HG02970 (cell line): ENCODE results near the gene TECPR2.

Experiments
- ATAC-seq: cut with Tn5 transposase; IDR thresholded peaks from one replicate; pipeline ENCODE4 v1.9.1; 2021; ENCODE audit warnings: mild to moderate bottlenecking, moderate library complexity, moderate number of reproducible peaks; ENCODE audit not compliant: unreplicated experiment, low FRiP score

The TECPR2 gene

GRCh38 chr14:102363182-102363943, 622 bp downstream of the TECPR2 start:
- no peak for ATAC-seq

- no peak for ATAC-seq
Measured at GRCh38 chr14:102370305-102370809, 7.6 kb downstream of the TECPR2 start.

DNA sequence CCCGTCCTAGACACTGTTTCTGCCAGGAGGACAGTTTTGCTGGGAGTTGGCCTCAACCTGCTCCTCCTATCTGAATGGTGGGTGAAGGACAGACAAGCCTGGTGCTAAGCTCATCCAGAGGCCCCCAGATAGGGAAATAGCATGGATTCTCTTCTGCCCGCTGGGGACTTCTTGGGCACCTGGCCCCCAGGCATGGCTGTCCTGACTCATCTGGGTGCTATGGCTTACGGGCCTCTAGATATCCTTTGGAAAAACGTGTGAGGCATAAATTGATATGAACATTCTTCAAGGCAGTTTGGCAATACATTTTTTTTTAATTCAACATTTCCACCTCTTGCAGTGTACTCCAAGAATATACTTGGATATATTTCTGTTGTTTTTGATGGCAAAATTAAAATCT, 8.6 kb downstream of the TECPR2 start:
- no peak for ATAC-seq

DNA sequence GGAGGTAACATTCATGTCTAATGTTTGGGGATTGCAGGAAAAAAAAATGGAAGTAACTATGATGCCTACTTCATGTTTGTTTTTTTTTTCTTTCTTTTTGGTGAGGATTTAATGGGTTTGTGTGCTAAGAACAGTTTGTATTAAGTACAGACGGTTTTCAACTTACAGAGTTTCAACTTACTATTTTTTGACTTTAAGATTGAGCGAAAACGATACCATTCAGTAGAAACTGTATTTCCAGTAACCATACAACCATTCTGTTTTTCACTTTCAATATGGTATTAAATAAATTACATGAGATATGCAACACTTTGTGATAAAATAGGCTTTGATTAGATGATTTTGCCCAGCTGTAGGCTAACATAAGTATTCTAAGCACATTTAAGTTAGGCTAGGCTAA, 10.4 kb downstream of the TECPR2 start:
- ATAC-seq = no peak

GRCh38 chr14:102374264-102374663, 11.5 kb downstream of the TECPR2 start:
- no peak for ATAC-seq

- ATAC-seq = no peak
Measured at GRCh38 chr14:102375119-102375518, 12.4 kb downstream of the TECPR2 start.

DNA sequence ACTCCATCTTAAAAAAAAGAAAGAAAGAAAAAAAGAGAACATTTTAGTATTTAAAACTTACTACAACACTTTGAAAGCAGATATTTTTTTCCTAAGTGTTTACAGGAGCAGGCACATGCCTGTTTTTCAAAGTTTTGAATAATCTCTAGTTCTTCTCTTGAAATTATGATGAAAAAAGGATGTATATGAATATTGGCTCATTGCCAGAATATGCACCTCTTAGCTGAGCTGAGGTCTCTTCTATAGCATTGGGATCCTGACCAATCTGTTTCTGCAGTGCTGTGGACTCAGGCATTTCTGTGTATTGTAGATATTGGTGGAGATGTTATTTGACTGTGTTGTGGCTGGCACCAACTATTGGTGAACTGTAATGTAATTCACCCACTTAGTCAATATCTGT, 15.0 kb downstream of the TECPR2 start:
- no peak for ATAC-seq

DNA sequence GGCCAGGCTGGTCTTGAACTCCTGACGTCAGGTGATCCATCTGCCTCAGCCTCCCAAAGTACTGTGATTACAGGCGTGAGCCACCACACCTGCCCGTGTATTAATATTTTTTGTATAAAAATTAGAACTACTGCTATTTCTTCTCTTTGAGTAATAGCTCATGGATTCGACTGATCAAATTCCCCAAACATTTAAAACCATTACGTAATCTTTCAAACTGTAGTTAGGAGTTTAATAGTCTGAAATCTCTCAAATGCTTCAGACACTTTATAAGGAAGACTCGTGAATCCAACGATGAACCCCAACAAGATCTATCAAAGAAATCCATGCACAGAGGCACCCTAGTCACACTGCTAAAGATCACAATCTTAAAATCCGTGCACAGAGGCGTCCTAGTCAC, 16.1 kb downstream of the TECPR2 start:
- no peak for ATAC-seq

- ATAC-seq = no peak
Measured at GRCh38 chr14:102387086-102387485, 24.3 kb downstream of the TECPR2 start.

GRCh38 chr14:102389246-102389645, 26.5 kb downstream of the TECPR2 start:
- no peak for ATAC-seq

DNA sequence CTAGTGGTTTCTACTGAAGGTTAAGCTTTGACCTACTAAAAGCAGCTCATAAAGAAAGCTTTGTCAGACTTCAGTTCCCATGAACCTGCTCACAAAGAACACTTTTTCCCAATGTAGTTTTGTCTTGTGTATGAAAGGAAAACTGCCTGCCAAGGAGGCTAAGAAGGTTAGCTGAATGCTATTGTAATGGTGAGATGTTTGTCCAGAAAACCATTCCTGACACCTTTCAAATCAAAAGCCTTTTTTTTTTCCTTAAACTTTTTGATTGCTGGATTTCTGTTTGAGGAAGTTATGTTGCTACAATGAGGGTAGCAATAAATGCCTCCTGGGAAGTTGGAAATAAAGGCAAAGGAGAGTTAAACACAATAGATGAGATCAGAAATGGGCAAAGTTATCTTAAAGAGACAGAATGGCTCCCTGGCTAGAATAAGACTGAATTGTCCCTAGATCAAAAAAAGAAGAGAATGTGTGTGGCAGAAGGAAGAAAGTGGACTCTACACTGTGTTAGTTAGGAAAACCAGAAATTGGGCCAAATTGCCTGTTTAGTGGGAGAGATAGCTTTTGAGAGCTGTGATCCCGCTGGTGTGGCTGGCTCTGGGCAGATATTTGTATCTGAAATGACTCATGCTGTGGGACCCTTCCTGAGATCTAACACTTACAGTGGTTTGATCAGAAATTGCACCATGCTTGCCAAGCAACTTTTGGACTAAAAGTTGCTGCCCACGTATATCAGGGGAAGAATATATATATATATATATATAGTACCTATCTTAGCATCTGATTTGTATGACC, 27.5 kb downstream of the TECPR2 start:
- ATAC-seq = no peak

GRCh38 chr14:102392506-102392905, 29.8 kb downstream of the TECPR2 start:
- ATAC-seq = no peak

DNA sequence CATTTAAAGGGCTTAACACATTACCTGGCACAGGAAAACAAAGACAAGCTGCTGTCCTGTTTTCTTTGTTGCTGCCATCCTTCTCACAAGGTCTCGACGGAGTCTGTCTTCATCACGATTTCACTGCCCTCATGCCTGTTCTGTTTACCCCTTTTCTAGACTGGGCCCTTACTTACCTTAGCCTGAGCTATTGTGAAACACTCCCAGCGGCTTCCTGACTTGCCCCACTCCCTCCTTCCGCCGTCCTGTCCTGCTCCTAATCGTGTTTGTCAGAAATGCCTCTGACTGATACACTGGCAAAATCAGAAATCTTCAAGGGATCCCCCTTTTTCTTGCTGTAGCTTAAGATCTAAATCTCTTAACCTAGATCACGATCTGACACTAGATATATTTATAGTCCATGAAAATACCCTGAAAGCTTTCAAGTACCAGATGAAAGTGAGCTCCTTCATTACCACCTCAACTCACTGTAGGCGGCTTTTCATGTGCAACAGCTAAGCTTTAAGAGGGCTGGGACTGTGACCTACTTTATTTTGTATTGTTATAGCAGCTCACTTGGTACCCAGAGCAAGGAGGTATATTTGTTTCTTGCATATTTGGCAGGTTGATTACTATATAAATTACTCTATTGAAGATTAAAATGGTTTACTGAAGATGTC, 32.1 kb downstream of the TECPR2 start:
- ATAC-seq = no peak

DNA sequence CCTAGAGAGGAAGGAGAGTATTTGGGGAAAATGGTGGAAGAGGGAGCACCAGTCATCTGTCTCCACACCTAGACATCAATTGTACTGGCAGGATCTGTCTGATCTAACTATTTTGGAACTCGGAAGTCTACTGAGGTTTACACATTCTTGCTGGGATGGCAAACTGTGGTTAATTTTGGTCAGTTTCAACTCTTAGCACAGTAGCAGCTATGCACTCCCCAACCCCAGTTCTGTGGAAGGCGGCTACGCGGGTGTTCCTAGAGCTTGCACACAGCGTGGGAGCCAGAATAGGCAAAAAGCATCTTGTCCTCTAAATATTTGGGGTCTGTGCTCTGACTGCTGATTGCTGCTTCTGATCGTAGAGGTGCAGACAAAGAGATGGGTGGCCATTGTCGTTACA, 33.8 kb downstream of the TECPR2 start:
- no peak for ATAC-seq

- no peak for ATAC-seq
Measured at GRCh38 chr14:102403028-102403427, 40.3 kb downstream of the TECPR2 start.

- no peak for ATAC-seq
Measured at GRCh38 chr14:102407258-102407657, 44.5 kb downstream of the TECPR2 start.

DNA sequence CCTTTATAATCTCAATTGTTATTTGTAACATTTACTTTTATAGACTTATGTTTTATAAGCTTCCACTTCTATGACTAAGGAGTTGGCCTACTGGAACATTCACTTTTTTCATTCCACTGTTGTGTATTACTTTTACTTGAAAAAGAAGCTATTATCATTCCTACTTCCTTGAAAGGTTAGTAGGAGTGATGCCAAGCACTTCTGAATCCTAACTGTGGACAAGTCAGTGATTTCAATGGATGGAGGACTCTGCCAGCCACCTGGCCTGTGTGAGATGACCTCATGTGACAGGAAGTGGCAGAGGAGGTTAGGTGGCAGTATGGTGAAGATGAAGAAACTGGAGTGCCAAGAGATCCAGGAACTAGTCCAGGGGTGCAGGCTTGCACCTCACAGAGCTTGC, 46.0 kb downstream of the TECPR2 start:
- no peak for ATAC-seq

DNA sequence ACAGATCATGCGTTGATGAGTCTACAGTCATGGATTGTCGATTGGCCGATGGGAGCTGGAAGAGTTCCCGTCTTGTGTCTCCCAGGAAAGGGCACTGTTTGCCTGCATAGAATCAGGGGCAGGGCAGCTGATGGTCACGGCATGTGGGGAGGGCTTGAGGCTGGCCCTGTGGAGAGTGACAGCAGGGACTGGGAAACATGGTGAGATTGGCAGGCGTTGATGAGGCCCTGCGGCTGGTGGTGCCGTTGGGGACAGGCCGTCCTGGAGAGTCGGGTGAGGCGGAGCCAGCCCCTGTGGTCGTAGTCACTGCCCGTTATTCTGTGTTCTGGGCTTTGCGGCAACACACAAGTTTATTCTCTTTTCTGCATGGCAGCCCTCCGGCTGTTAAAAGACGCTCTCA, 52.9 kb downstream of the TECPR2 start:
- ATAC-seq = no peak

GRCh38 chr14:102417001-102417431, 54.3 kb downstream of the TECPR2 start:
- no peak for ATAC-seq

GRCh38 chr14:102417646-102418045, 54.9 kb downstream of the TECPR2 start:
- no peak for ATAC-seq

DNA sequence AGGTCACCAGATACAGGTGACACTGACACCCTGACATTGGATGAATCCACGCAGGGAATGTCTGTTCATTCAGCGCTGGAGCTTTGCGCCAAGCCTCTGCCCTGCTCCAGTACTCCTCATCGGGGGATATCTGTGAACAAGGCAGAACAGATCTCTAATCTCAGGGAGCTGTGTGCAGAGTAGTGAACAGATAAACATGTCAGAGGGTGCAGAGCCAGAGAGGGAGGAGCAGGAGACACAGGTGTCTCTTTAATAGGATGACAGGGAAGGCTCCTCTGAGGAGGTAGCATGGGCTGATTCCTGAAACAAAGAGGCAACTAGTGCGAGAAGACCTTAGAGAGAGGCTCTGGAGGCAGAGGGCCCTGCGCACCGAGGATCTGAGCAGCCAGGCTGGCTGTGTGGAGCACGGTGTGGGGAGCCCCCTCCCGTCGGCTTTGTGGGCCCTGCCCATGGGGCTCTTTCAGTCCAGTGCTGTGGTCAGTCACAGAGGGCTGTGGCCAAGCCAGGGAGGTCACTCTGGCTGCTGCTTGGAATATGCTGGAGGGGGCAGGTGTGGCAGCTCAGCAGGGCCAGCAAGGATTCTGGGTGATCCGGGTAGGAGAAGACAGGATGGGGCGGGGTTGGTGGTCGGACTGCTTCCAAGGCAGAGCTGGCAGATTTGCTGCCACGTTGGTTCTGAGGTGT, 55.6 kb downstream of the TECPR2 start:
- no peak for ATAC-seq
